ENCODE results near the gene PPP1R3E. TPM values are rescaled to one million over a fixed set of nuclear protein-coding genes. Genes with fewer than 3 reads are reported as not detected.

PPP1R3E gene
- total and polyA plus RNA-seq, 2 of the 13 experiments (the other 11 are each of a cell fraction or from before 2014, with no cell fraction given): 16.5 to 26.5 TPM

GRCh38 chr14:23300687-23301223 lies 1.9 kb downstream of the PPP1R3E start (continued):
- TF ChIP-seq, protein P1, sequence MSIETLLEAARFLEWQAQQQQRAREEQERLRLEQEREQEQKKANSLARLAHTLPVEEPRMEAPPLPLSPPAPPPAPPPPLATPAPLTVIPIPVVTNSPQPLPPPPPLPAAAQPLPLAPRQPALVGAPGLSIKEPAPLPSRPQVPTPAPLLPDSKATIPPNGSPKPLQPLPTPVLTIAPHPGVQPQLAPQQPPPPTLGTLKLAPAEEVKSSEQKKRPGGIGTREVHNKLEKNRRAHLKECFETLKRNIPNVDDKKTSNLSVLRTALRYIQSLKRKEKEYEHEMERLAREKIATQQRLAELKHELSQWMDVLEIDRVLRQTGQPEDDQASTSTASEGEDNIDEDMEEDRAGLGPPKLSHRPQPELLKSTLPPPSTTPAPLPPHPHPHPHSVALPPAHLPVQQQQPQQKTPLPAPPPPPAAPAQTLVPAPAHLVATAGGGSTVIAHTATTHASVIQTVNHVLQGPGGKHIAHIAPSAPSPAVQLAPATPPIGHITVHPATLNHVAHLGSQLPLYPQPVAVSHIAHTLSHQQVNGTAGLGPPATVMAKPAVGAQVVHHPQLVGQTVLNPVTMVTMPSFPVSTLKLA (IDR thresholded peaks at IDR 0.05): no peak
- TF ChIP-seq PRDM10 (CRISPR knock-in tag; IDR thresholded peaks at IDR 0.05; ENCODE audit: low read depth) (no peak; the same call in 1 of the 2 replicates), PITX1 (CRISPR knock-in tag; IDR thresholded peaks at IDR 0.05) (peak; percentile 45), ZNF772 (CRISPR knock-in tag; IDR thresholded peaks at IDR 0.05) (no peak), HNRNPLL (IDR thresholded peaks at IDR 0.05; ENCODE audit: low read depth, low read length, poor library complexity, severe bottlenecking) (no peak), PHF5A (CRISPR knock-in tag; IDR thresholded peaks at IDR 0.05; ENCODE audit: low read depth, unreplicated experiment) (no peak), ETV5 (CRISPR knock-in tag; IDR thresholded peaks at IDR 0.05; ENCODE audit: borderline replicate concordance) (no peak), HCFC1 (IDR thresholded peaks at IDR 0.05; ENCODE audit: low read depth, low read length) (no peak), ARID2 (CRISPR knock-in tag; IDR thresholded peaks at IDR 0.05; ENCODE audit: borderline replicate concordance) (0 out of 2 replicates have a peak, but pooled peaks have one; percentile 4), ZBTB20 (CRISPR knock-in tag; IDR thresholded peaks at IDR 0.05; ENCODE audit: borderline replicate concordance, low read depth) (no peak), STAT5B (CRISPR knock-in tag; IDR thresholded peaks at IDR 0.05) (no peak), ZNF567 (CRISPR knock-in tag; IDR thresholded peaks at IDR 0.05; ENCODE audit: borderline replicate concordance) (no peak), GPBP1L1 (CRISPR knock-in tag; IDR thresholded peaks at IDR 0.05) (no peak), DMTF1 (CRISPR knock-in tag; IDR thresholded peaks at IDR 0.05) (no peak), RARG (CRISPR knock-in tag; IDR thresholded peaks at IDR 0.05; ENCODE audit: low read depth) (no peak), YEATS2 (CRISPR knock-in tag; IDR thresholded peaks at IDR 0.05; ENCODE audit: borderline replicate concordance) (no peak), ZSCAN29 (CRISPR knock-in tag; conservative IDR thresholded peaks at IDR 0.05) (no peak), ZBTB42 (CRISPR knock-in tag; IDR thresholded peaks at IDR 0.05) (no peak)
- TF ChIP-seq, protein P2, sequence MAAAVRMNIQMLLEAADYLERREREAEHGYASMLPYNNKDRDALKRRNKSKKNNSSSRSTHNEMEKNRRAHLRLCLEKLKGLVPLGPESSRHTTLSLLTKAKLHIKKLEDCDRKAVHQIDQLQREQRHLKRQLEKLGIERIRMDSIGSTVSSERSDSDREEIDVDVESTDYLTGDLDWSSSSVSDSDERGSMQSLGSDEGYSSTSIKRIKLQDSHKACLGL (CRISPR knock-in tag; IDR thresholded peaks at IDR 0.05): no peak
